ENCODE data around the gene HORMAD2.

DNA sequence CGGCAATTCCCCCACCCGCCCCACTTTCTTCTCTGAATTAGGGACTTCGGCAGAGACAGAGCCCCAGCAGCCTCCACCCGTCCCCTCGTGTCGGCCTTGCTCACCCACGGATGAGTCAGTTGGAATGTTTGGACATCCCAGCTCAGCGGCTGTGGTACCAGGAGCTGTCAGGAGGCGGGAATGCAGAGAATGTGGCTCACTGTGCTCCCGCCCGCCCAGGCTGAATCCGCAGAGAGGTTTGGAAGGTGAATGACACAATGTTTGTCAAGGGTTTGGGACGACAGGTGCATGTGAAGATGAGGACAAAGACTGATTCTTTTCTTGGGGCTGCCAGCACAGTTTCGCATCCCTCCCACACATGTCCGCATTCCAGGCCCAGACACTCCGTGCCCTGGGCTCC, 126.7 kb downstream of the HORMAD2 start:
- TF ChIP-seq, protein P1, sequence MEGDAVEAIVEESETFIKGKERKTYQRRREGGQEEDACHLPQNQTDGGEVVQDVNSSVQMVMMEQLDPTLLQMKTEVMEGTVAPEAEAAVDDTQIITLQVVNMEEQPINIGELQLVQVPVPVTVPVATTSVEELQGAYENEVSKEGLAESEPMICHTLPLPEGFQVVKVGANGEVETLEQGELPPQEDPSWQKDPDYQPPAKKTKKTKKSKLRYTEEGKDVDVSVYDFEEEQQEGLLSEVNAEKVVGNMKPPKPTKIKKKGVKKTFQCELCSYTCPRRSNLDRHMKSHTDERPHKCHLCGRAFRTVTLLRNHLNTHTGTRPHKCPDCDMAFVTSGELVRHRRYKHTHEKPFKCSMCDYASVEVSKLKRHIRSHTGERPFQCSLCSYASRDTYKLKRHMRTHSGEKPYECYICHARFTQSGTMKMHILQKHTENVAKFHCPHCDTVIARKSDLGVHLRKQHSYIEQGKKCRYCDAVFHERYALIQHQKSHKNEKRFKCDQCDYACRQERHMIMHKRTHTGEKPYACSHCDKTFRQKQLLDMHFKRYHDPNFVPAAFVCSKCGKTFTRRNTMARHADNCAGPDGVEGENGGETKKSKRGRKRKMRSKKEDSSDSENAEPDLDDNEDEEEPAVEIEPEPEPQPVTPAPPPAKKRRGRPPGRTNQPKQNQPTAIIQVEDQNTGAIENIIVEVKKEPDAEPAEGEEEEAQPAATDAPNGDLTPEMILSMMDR (IDR thresholded peaks at IDR 0.05 in 4 of 5, conservative IDR thresholded peaks at IDR 0.05 in 1 of 5): no peak
- no peak for TF ChIP-seq POLR2A (IDR thresholded peaks at IDR 0.05)

Data from gastrocnemius medialis (tissue), 4 donors.